GM21619 (cell line): ENCODE data around the gene IL1RAPL1.

Source experiments
- ATAC-seq: cut with Tn5 transposase; IDR thresholded peaks from one replicate; pipeline ENCODE4 v1.9.1; 2021; ENCODE audit not compliant: unreplicated experiment

Gene IL1RAPL1

GRCh38 chrX:29851857-29852605 lies 1264.8 kb downstream of the IL1RAPL1 start:
- no peak for ATAC-seq

GRCh38 chrX:29852767-29853166 lies 1265.5 kb downstream of the IL1RAPL1 start:
- no peak for ATAC-seq

GRCh38 chrX:29858714-29859113 lies 1271.5 kb downstream of the IL1RAPL1 start:
- ATAC-seq: no peak

GRCh38 chrX:29862126-29862677 lies 1275.0 kb downstream of the IL1RAPL1 start:
- no peak for ATAC-seq

GRCh38 chrX:29867971-29868370 lies 1280.7 kb downstream of the IL1RAPL1 start:
- no peak for ATAC-seq

- no peak for ATAC-seq
Measured at GRCh38 chrX:29869837-29870236, 1282.6 kb downstream of the IL1RAPL1 start.

GRCh38 chrX:29870608-29871007 lies 1283.4 kb downstream of the IL1RAPL1 start:
- ATAC-seq: no peak

- ATAC-seq: no peak
Measured at GRCh38 chrX:29872831-29873230, 1285.6 kb downstream of the IL1RAPL1 start.

GRCh38 chrX:29876733-29877132 lies 1289.5 kb downstream of the IL1RAPL1 start:
- no peak for ATAC-seq

GRCh38 chrX:29880977-29881376 lies 1293.7 kb downstream of the IL1RAPL1 start:
- ATAC-seq: no peak

GRCh38 chrX:29890004-29890403 lies 1302.8 kb downstream of the IL1RAPL1 start:
- no peak for ATAC-seq

GRCh38 chrX:29890646-29891200 lies 1303.5 kb downstream of the IL1RAPL1 start:
- no peak for ATAC-seq

- ATAC-seq: no peak
Measured at GRCh38 chrX:29902004-29902403, 1314.8 kb downstream of the IL1RAPL1 start.

- ATAC-seq: no peak
Measured at GRCh38 chrX:29903360-29903759, 1316.1 kb downstream of the IL1RAPL1 start.

GRCh38 chrX:29911673-29912072 lies 1324.4 kb downstream of the IL1RAPL1 start:
- no peak for ATAC-seq

- ATAC-seq: no peak
Measured at GRCh38 chrX:29913647-29914046, 1326.4 kb downstream of the IL1RAPL1 start.

GRCh38 chrX:29922607-29923006 lies 1335.4 kb downstream of the IL1RAPL1 start:
- ATAC-seq: no peak

GRCh38 chrX:29926056-29926455 lies 1338.8 kb downstream of the IL1RAPL1 start:
- no peak for ATAC-seq

- no peak for ATAC-seq
Measured at GRCh38 chrX:29926659-29927058, 1339.4 kb downstream of the IL1RAPL1 start.

- ATAC-seq: no peak
Measured at GRCh38 chrX:29935455-29935854, 1348.2 kb downstream of the IL1RAPL1 start.

- no peak for ATAC-seq
Measured at GRCh38 chrX:29940750-29941149, 1353.5 kb downstream of the IL1RAPL1 start.

GRCh38 chrX:29941287-29941686 lies 1354.0 kb downstream of the IL1RAPL1 start:
- no peak for ATAC-seq
